ENCODE data around the gene TACO1. TPM values are rescaled to one million over a fixed set of nuclear protein-coding genes. Genes with fewer than 3 reads are reported as not detected.

The TACO1 gene
- total and polyA plus RNA-seq, 2 donors (not counting 3 experiments of a cell fraction or from before 2014, with no cell fraction given) = 24.7 to 31.7 TPM

DNA sequence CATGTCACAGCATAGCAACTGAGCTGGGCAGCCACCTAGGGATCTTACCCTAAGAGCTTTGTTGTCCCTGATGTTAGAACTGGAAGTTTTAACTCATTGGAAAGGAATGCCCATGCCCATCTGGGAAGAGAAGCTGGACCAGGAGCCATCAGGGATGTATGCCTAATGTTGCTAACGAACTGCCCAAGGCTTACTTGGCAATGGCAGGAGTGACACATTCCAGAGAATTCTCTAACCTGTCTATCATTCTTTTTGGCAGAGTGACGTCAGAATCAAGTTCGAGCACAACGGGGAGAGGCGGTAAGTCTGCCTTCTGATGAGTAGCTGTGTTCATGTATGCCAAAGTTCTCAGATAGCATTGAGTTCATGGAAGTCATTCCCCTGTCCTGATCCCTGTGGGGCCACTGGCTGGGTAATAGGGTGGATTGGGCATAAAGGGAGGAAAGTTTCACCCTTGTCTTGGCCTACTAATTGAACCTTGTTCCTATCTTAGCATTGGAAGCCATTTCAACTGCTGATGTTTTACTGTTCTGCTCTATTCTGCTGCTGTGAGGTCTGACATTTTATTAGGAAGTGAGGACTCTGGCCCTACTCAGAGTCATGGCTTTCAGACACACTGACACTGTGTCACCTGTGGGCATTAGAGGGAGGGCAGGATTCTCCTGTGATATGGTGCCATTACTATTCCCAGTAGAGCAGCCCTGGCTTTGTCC, 45.2 kb downstream of the TACO1 start:
- no peak for DNase-seq (ENCODE audit: low read depth, low spot score)
- H2AFZ ChIP-seq (ENCODE audit: low read depth, low read length) = no peak overlapping the region
- H3K9me1 ChIP-seq (replicated peaks; ENCODE audit: control insufficient read depth, extremely low read depth, insufficient read depth, low read length) = no peaks in the 10 kb centered on the region
- TF ChIP-seq JUN (IDR thresholded peaks at IDR 0.05; ENCODE audit: borderline replicate concordance, insufficient read depth, insufficient read length, low read depth) (no peak), EZH2 (IDR thresholded peaks at IDR 0.05; ENCODE audit: borderline replicate concordance, low read depth, low read length, severe bottlenecking) (no peak), GATA2 (IDR thresholded peaks at IDR 0.05; ENCODE audit: insufficient read depth, insufficient read length, low read depth, low read length) (no peak), POLR2AphosphoS5 (IDR thresholded peaks at IDR 0.05; ENCODE audit: insufficient read depth, low read depth, low read length) (no peak), MYC (IDR thresholded peaks at IDR 0.05; ENCODE audit: low read depth, low read length) (no peak), POLR2A (IDR thresholded peaks at IDR 0.05; ENCODE audit: low read depth, low read length) (no peak), FOS (IDR thresholded peaks at IDR 0.05; ENCODE audit: borderline replicate concordance, insufficient read depth, low read length) (no peak)
- TF ChIP-seq, protein P1, sequence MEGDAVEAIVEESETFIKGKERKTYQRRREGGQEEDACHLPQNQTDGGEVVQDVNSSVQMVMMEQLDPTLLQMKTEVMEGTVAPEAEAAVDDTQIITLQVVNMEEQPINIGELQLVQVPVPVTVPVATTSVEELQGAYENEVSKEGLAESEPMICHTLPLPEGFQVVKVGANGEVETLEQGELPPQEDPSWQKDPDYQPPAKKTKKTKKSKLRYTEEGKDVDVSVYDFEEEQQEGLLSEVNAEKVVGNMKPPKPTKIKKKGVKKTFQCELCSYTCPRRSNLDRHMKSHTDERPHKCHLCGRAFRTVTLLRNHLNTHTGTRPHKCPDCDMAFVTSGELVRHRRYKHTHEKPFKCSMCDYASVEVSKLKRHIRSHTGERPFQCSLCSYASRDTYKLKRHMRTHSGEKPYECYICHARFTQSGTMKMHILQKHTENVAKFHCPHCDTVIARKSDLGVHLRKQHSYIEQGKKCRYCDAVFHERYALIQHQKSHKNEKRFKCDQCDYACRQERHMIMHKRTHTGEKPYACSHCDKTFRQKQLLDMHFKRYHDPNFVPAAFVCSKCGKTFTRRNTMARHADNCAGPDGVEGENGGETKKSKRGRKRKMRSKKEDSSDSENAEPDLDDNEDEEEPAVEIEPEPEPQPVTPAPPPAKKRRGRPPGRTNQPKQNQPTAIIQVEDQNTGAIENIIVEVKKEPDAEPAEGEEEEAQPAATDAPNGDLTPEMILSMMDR (IDR thresholded peaks at IDR 0.05; ENCODE audit: extremely low read depth in 1 of 2, insufficient read depth in 1 of 2, low read depth in 1 of 2, low read length in 2 of 2) = no peak
- TF ChIP-seq, protein P2, sequence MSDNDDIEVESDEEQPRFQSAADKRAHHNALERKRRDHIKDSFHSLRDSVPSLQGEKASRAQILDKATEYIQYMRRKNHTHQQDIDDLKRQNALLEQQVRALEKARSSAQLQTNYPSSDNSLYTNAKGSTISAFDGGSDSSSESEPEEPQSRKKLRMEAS (IDR thresholded peaks at IDR 0.05; ENCODE audit: insufficient read depth, insufficient read length) = no peak
- H3K9ac ChIP-seq (replicated peaks; ENCODE audit: extremely low read depth, insufficient read depth, low read length) = no peak overlapping the region
- H4K20me1 ChIP-seq (replicated peaks; ENCODE audit: control insufficient read depth, extremely low read depth, insufficient read depth, low read length) = no peaks in the 10 kb centered on the region
- no peaks in the 10 kb centered on the region for H3K27me3 ChIP-seq (ENCODE audit: control insufficient read depth in 2 of 2, insufficient read depth in 2 of 2, low read length in 2 of 2)
- H3K9me3 ChIP-seq (replicated peaks; ENCODE audit: control insufficient read depth, insufficient read depth, low read length) = no peaks in the 10 kb centered on the region
- H3K79me2 ChIP-seq (ENCODE audit: control insufficient read depth, insufficient read depth, low read length) = peaks cover 6% of the 10 kb centered on the region
- intact Hi-C loops (cut with micrococcal nuclease) (no loop called here), dilution Hi-C loops (cut with MboI; ENCODE audit: extremely low pct_ligation_motif_present, low sequenced_read_pairs) (no loop called here)
- ChIA-PET CTCF (interaction anchor here (0.8 to 1.5 kb wide), 3 partner anchors 20 to 220 kb away, joined by 3 to 5 read pairs (median 3); no protein-coding TSS in a partner anchor), POLR2A (no interaction called here)
- FAIRE-seq = no peak
- H3K36me3 ChIP-seq (ENCODE audit: control insufficient read depth in 2 of 2, extremely low read depth in 1 of 2, insufficient read depth in 2 of 2, low read length in 2 of 2) = peaks cover 10 to 20% of the 10 kb centered on the region in 2 experiments
- H3K27ac ChIP-seq (ENCODE audit: insufficient read depth, low read depth, low read length) = no peak overlapping the region
- no peak overlapping the region for H3K4me3 ChIP-seq (replicated peaks in 1 of 3; ENCODE audit: insufficient read depth in 1 of 3, low read depth in 1 of 3, low read length in 3 of 3)
- BruUV-seq (replicated peaks) = no TSS peak
- no peak overlapping the region for H3K4me2 ChIP-seq (ENCODE audit: insufficient read depth, low read length)
- H3K4me1 ChIP-seq (ENCODE audit: control insufficient read depth, extremely low read depth, insufficient read depth, low read length) = no peaks in the 10 kb centered on the region
